PC-9 (cell line): ENCODE measurements around the gene ABTB2. TPM values are rescaled to one million over a fixed set of nuclear protein-coding genes. Genes with fewer than 3 reads are reported as not detected.
A peak's percentile ranks its signal among the peaks of the same experiment; 100 is the strongest.

Experiments
- BruUV-seq: library from RNA; stranded (reverse); fragments of 400-500 nt; replicated peaks from 2 replicates; lab custom pipeline; 2021; lab: Mats Ljungman, UMichigan
- CTCF ChIA-PET: fragments of 300-600 bp; sonication (Branson Sonifier 250); formaldehyde crosslinking; loops from one replicate; lab custom pipeline; 2022; ENCODE audit warnings: antibody characterized with exemption; lab: Charles Lee
- POLR2A ChIA-PET: fragments of 300-600 bp; sonication (Branson Sonifier 250); formaldehyde crosslinking; loops from one replicate; lab custom pipeline; 2022; ENCODE audit warnings: antibody characterized with exemption; ENCODE audit not compliant: unreplicated experiment; lab: Charles Lee
- DNase-seq, 2 experiments: peaks; one replicate each; pipeline versions ENCODE4 v3.0.0 to v3.0.0-alpha.2; 2015 to 2022; ENCODE audit warnings: mixed read lengths in 1 of 2
- H2AFZ ChIP-seq: fragments of 200-600 bp; sonication (generic); 2 replicates; pipeline ENCODE4 v1.8.1; 2017; ENCODE audit warnings: antibody characterized with exemption
- H3F3A ChIP-seq: fragments of 200-600 bp; sonication (generic); 2 replicates; pipeline ENCODE4 v1.8.1; 2017; ENCODE audit warnings: antibody characterized with exemption, mild to moderate bottlenecking, low read depth; ENCODE audit not compliant: insufficient read depth
- H3K27ac ChIP-seq: fragments of 200-600 bp; sonication (generic); 2 replicates; pipeline ENCODE4 v1.6.1; 2016; ENCODE audit warnings: mixed run types
- H3K27me3 ChIP-seq: fragments of 200-600 bp; sonication (generic); 2 replicates; pipeline ENCODE4 v1.6.1; 2016; ENCODE audit warnings: low read depth, mixed run types; ENCODE audit not compliant: insufficient read depth
- H3K36me3 ChIP-seq: fragments of 200-600 bp; sonication (generic); 2 replicates; pipeline ENCODE4 v1.6.1; 2016; ENCODE audit warnings: low read depth, mixed run types
- H3K4me1 ChIP-seq: fragments of 200-600 bp; sonication (generic); replicated peaks from 2 replicates; pipeline ENCODE4 v1.6.1; 2016; ENCODE audit warnings: mixed run types; ENCODE audit not compliant: insufficient read depth
- H3K4me2 ChIP-seq: fragments of 200-600 bp; sonication (generic); 2 replicates; pipeline ENCODE4 v1.6.1; 2017; ENCODE audit warnings: mixed run types
- H3K4me3 ChIP-seq: fragments of 200-600 bp; sonication (generic); 2 replicates; pipeline ENCODE4 v1.6.1; 2016; ENCODE audit warnings: mixed run types
- H3K79me2 ChIP-seq: fragments of 200-600 bp; sonication (generic); 2 replicates; pipeline ENCODE4 v1.6.1; 2017; ENCODE audit warnings: low read depth, mixed run types
- H3K9me2 ChIP-seq: fragments of 200-600 bp; sonication (generic); 2 replicates; pipeline ENCODE4 v1.8.1; 2017; ENCODE audit warnings: mild to moderate bottlenecking; ENCODE audit not compliant: insufficient read depth
- H3K9me3 ChIP-seq: fragments of 200-600 bp; sonication (generic); 2 replicates; pipeline ENCODE4 v1.8.1; 2016; ENCODE audit warnings: low read depth; ENCODE audit not compliant: insufficient read depth
- H4K20me1 ChIP-seq: fragments of 200-600 bp; sonication (generic); 2 replicates; pipeline ENCODE4 v1.8.1; 2017; ENCODE audit not compliant: insufficient read depth
- EZH2 ChIP-seq: fragments of 200-600 bp; sonication (generic); IDR thresholded peaks from 2 replicates; pipeline ENCODE4 v1.8.0; 2017; ENCODE audit warnings: antibody characterized with exemption, low read depth
- intact Hi-C: fragments of 100-400 bp; cut with micrococcal nuclease; formaldehyde crosslinking; loops from one replicate; pipeline ENCODE4 v1.10.0; 2022; ENCODE audit not compliant: unreplicated experiment
- total RNA-seq: library from RNA; stranded (reverse); gene quantifications from 2 replicates; pipeline ENCODE4 v1.2.3, GENCODE V29; 2021
- TF ChIP-seq, protein P1 (sequence below): fragments of 200-600 bp; sonication (generic); conservative IDR thresholded peaks from 2 replicates; pipeline ENCODE4 v1.6.1; 2017; ENCODE audit warnings: mixed run types, antibody characterized with exemption, mild to moderate bottlenecking, moderate library complexity

Gene ABTB2
- total RNA-seq, 1 experiment from 2014 or later = 12.9 TPM

DNA sequence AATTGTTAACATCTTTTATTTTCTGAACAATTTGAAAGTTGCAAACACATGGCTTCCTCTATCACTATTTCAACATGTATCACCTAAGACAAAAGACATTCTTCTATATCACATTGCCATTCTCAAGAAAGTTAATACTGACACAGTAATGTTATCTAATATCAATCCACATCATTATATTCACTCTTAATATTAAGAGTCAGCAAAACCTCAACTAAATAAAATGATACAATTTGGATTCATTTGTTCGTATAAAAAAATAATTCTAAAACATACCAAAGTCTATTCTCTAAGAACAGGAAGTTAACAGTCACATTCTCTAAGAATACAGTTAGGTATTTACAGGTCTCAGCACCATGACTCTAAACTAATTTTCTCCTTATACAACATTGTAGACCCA is 52.0 kb downstream of the ABTB2 start:
- Histone ChIP-seq H4K20me1 (no peaks in the 10 kb centered on the region), H3K79me2 (peaks cover 87% of the 10 kb centered on the region), H3K36me3 (no peaks in the 10 kb centered on the region), H3K9me3 (no peaks in the 10 kb centered on the region), H3K4me3 (no peak overlapping the region), H3K27me3 (no peaks in the 10 kb centered on the region), H3K4me1 (peaks cover 90% of the 10 kb centered on the region), H2AFZ (no peak overlapping the region), H3F3A (peaks cover 72% of the 10 kb centered on the region), H3K27ac (no peak overlapping the region), H3K4me2 (no peak overlapping the region), H3K9me2 (no peaks in the 10 kb centered on the region)
- intact Hi-C loops = no loop called here
- DNase-seq = no peak
- CTCF ChIA-PET = interaction anchor here (1.6 kb wide), 1 partner anchor 131 kb away, joined by 11 read pairs; no protein-coding TSS in a partner anchor
- no peak for TF ChIP-seq EZH2
- TF ChIP-seq, protein P1, sequence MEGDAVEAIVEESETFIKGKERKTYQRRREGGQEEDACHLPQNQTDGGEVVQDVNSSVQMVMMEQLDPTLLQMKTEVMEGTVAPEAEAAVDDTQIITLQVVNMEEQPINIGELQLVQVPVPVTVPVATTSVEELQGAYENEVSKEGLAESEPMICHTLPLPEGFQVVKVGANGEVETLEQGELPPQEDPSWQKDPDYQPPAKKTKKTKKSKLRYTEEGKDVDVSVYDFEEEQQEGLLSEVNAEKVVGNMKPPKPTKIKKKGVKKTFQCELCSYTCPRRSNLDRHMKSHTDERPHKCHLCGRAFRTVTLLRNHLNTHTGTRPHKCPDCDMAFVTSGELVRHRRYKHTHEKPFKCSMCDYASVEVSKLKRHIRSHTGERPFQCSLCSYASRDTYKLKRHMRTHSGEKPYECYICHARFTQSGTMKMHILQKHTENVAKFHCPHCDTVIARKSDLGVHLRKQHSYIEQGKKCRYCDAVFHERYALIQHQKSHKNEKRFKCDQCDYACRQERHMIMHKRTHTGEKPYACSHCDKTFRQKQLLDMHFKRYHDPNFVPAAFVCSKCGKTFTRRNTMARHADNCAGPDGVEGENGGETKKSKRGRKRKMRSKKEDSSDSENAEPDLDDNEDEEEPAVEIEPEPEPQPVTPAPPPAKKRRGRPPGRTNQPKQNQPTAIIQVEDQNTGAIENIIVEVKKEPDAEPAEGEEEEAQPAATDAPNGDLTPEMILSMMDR = no peak
- POLR2A ChIA-PET = no interaction called here
- BruUV-seq = no TSS peak

DNA sequence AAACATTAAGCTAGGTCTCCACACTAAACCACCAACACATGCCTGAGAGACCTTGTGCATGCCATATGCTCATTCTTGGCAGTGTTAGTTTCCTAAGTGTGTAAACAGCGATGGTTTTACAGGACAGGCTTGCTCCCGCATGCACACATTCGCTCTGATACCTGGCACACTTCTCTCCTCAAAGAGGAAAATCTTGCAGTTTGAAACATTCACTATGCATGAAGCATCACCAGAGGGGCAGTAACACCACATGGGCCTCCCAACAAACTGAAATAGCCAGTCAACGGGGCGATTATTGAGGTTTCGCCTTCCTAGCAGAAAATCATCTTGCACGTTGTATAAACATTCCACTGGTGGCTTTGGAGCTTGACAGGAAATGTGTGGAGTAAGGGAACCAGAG is 52.6 kb downstream of the ABTB2 start:
- ChIA-PET CTCF (no interaction called here), POLR2A (no interaction called here)
- DNase-seq = no peak
- Histone ChIP-seq H3K79me2 (peaks cover 87% of the 10 kb centered on the region), H3K36me3 (no peaks in the 10 kb centered on the region), H3K4me2 (no peak overlapping the region), H2AFZ (no peak overlapping the region), H3K9me3 (no peaks in the 10 kb centered on the region), H3K9me2 (no peaks in the 10 kb centered on the region), H3K4me3 (no peak overlapping the region), H3F3A (peaks cover 73% of the 10 kb centered on the region), H3K27ac (no peak overlapping the region; the same call in 1 of the 2 replicates), H4K20me1 (no peaks in the 10 kb centered on the region), H3K4me1 (peaks cover 90% of the 10 kb centered on the region), H3K27me3 (no peaks in the 10 kb centered on the region)
- TF ChIP-seq, protein P1 = no peak
- TF ChIP-seq EZH2 = no peak
- intact Hi-C loops = no loop called here
- no TSS peak for BruUV-seq

DNA sequence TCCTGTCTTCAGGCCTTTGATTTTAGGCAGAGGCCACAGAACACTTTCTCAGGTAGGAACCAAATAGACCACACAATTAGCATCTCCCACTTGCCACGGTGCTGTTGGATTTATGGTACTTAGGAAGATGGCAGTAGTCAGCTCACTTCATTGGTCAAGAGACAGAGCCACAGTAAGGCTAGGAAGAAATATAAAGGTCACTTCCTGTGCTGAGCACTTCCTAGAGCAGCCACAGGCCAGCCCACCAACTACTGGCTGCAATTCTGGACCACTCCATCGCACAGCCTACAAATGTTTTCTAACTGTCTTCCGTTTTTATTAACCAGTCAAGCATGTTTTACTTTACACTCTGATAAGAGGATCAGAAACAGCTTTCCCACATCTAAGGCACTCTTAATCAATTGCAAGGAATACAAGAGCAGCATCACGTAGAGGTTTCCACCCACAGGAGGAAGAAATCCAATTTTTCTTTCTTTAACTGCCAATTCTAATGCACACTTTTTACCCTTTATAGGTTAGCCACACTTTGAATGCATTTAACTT is 54.7 kb downstream of the ABTB2 start:
- H3K9me2 ChIP-seq = no peaks in the 10 kb centered on the region
- TSS peak; percentile 71 for BruUV-seq
- H3K36me3 ChIP-seq = no peaks in the 10 kb centered on the region
- H3K27ac ChIP-seq = peak overlapping the region; percentile 61
- peaks cover 90% of the 10 kb centered on the region for H3K4me1 ChIP-seq
- no peaks in the 10 kb centered on the region for H3K27me3 ChIP-seq
- CTCF ChIA-PET = interaction anchor here (0.7 to 1.2 kb wide), 5 partner anchors 19 to 165 kb away, joined by 3 to 12 read pairs (median 4); partner anchors contain the start of gene ABTB2
- no peaks in the 10 kb centered on the region for H3K9me3 ChIP-seq
- peaks cover 60% of the 10 kb centered on the region for H3F3A ChIP-seq
- no peak for TF ChIP-seq EZH2
- TF ChIP-seq, protein P1 = no peak
- peak overlapping the region; percentile 56 for H3K4me2 ChIP-seq
- intact Hi-C loops = loop anchor here (2.0 kb wide), 3 partner anchors 28 to 128 kb away; no protein-coding TSS in a partner anchor
- POLR2A ChIA-PET = interaction anchor here (0.6 to 0.7 kb wide), 4 partner anchors 27 to 247 kb away, joined by 3 to 6 read pairs (median 4); no protein-coding TSS in a partner anchor
- H2AFZ ChIP-seq = no peak overlapping the region
- peaks cover 86% of the 10 kb centered on the region for H3K79me2 ChIP-seq
- H3K4me3 ChIP-seq = no peak overlapping the region
- H4K20me1 ChIP-seq = no peaks in the 10 kb centered on the region
- no peak for DNase-seq
